HEK293 (cell line): Measurements from ENCODE around the gene NUP210.

Source experiments
- HOXA7 ChIP-seq: sonication (generic); formaldehyde crosslinking; IDR thresholded peaks from 2 replicates; pipeline ENCODE4 v1.8.1; 2022; ENCODE audit warnings: missing genetic modification reagents, borderline replicate concordance
- ZBTB20 ChIP-seq: fragments of 450-650 bp; formaldehyde crosslinking; IDR thresholded peaks from 2 replicates; pipeline ENCODE4 v1.5.1; 2016; ENCODE audit warnings: missing biosample characterization, missing genetic modification characterization
- ZNF239 ChIP-seq: fragments of 450-650 bp; formaldehyde crosslinking; IDR thresholded peaks from 2 replicates; pipeline ENCODE4 v1.5.1; 2016; ENCODE audit warnings: missing biosample characterization, missing genetic modification characterization
- ZNF501 ChIP-seq: fragments of 450-650 bp; formaldehyde crosslinking; IDR thresholded peaks from 2 replicates; pipeline ENCODE4 v1.5.1; 2016; ENCODE audit warnings: missing biosample characterization, missing genetic modification characterization
- ZNF529 ChIP-seq: fragments of 450-650 bp; formaldehyde crosslinking; IDR thresholded peaks from 2 replicates; pipeline ENCODE4 v1.5.1; 2017; ENCODE audit warnings: missing genetic modification characterization, missing biosample characterization; ENCODE audit not compliant: insufficient replicate concordance
- ZNF621 ChIP-seq: fragments of 450-650 bp; formaldehyde crosslinking; IDR thresholded peaks from 2 replicates; pipeline ENCODE4 v1.5.1; 2017; ENCODE audit warnings: missing biosample characterization, missing genetic modification characterization
- ZNF747 ChIP-seq: fragments of 450-650 bp; formaldehyde crosslinking; IDR thresholded peaks from 2 replicates; pipeline ENCODE4 v1.5.1; 2016; ENCODE audit warnings: missing biosample characterization, missing genetic modification characterization
- TF ChIP-seq, protein P1 (sequence below): fragments of 450-650 bp; formaldehyde crosslinking; optimal IDR thresholded peaks from 2 replicates; pipeline ENCODE3; 2016; ENCODE audit warnings: missing biosample characterization, mild to moderate bottlenecking, missing genetic modification characterization
- TF ChIP-seq, protein P2 (sequence below): fragments of 450-650 bp; formaldehyde crosslinking; IDR thresholded peaks from 2 replicates; pipeline ENCODE4 v1.5.1; 2016; ENCODE audit warnings: missing biosample characterization, missing genetic modification characterization
- TF ChIP-seq, protein P3 (sequence below): fragments of 450-650 bp; formaldehyde crosslinking; IDR thresholded peaks from 2 replicates; pipeline ENCODE4 v1.5.1; 2016; ENCODE audit warnings: missing biosample characterization, missing genetic modification characterization, low read depth
- TF ChIP-seq, protein P4 (sequence below): fragments of 450-650 bp; formaldehyde crosslinking; IDR thresholded peaks from 2 replicates; pipeline ENCODE4 v1.5.1; 2016; ENCODE audit warnings: missing biosample characterization, missing genetic modification characterization

DNA sequence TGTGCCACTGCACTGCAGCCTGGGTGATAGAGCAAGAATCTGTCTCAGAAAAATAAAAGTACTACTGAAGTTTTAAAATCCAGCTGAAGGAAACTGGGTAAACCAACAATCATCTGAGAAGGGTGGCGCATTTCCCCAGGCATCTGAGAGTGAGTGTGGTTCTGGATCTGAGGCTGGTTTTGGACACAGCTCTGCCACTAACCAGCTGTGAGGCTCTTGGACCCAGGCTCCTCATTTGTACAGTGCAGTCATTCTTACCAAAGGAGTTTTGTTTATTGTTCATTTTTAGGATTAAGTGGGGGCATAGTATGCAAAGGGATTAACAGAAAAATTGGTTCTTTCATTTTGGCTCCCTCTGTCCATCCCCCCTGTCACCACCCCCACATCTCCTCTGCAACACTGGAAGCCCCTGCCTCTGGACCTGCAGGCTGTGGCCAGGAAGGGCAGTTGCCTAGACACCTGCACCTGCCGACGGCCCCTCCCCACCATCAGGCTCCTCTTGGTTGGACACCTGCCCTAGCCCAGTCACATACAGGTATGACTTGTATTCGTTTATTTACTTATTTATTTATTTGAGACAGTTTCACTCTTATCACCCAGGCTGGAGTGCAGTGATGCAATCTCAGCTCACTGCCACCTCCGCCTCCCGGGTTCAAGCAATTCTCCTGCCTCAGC, 8.8 kb downstream of the NUP210 start:
- TF ChIP-seq ZNF747 (tag by site-specific recombination) = no peak
- TF ChIP-seq ZNF239 = no peak
- no peak for TF ChIP-seq HOXA7
- TF ChIP-seq, protein P1, sequence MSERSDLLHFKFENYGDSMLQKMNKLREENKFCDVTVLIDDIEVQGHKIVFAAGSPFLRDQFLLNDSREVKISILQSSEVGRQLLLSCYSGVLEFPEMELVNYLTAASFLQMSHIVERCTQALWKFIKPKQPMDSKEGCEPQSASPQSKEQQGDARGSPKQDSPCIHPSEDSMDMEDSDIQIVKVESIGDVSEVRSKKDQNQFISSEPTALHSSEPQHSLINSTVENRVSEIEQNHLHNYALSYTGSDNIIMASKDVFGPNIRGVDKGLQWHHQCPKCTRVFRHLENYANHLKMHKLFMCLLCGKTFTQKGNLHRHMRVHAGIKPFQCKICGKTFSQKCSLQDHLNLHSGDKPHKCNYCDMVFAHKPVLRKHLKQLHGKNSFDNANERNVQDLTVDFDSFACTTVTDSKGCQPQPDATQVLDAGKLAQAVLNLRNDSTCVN (tag by site-specific recombination) = no peak
- TF ChIP-seq ZBTB20 (tag by site-specific recombination) = no peak
- TF ChIP-seq, protein P2, sequence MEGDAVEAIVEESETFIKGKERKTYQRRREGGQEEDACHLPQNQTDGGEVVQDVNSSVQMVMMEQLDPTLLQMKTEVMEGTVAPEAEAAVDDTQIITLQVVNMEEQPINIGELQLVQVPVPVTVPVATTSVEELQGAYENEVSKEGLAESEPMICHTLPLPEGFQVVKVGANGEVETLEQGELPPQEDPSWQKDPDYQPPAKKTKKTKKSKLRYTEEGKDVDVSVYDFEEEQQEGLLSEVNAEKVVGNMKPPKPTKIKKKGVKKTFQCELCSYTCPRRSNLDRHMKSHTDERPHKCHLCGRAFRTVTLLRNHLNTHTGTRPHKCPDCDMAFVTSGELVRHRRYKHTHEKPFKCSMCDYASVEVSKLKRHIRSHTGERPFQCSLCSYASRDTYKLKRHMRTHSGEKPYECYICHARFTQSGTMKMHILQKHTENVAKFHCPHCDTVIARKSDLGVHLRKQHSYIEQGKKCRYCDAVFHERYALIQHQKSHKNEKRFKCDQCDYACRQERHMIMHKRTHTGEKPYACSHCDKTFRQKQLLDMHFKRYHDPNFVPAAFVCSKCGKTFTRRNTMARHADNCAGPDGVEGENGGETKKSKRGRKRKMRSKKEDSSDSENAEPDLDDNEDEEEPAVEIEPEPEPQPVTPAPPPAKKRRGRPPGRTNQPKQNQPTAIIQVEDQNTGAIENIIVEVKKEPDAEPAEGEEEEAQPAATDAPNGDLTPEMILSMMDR (tag by site-specific recombination) = no peak
- TF ChIP-seq, protein P3, sequence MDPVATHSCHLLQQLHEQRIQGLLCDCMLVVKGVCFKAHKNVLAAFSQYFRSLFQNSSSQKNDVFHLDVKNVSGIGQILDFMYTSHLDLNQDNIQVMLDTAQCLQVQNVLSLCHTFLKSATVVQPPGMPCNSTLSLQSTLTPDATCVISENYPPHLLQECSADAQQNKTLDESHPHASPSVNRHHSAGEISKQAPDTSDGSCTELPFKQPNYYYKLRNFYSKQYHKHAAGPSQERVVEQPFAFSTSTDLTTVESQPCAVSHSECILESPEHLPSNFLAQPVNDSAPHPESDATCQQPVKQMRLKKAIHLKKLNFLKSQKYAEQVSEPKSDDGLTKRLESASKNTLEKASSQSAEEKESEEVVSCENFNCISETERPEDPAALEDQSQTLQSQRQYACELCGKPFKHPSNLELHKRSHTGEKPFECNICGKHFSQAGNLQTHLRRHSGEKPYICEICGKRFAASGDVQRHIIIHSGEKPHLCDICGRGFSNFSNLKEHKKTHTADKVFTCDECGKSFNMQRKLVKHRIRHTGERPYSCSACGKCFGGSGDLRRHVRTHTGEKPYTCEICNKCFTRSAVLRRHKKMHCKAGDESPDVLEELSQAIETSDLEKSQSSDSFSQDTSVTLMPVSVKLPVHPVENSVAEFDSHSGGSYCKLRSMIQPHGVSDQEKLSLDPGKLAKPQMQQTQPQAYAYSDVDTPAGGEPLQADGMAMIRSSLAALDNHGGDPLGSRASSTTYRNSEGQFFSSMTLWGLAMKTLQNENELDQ (tag by site-specific recombination) = no peak
- TF ChIP-seq, protein P4, sequence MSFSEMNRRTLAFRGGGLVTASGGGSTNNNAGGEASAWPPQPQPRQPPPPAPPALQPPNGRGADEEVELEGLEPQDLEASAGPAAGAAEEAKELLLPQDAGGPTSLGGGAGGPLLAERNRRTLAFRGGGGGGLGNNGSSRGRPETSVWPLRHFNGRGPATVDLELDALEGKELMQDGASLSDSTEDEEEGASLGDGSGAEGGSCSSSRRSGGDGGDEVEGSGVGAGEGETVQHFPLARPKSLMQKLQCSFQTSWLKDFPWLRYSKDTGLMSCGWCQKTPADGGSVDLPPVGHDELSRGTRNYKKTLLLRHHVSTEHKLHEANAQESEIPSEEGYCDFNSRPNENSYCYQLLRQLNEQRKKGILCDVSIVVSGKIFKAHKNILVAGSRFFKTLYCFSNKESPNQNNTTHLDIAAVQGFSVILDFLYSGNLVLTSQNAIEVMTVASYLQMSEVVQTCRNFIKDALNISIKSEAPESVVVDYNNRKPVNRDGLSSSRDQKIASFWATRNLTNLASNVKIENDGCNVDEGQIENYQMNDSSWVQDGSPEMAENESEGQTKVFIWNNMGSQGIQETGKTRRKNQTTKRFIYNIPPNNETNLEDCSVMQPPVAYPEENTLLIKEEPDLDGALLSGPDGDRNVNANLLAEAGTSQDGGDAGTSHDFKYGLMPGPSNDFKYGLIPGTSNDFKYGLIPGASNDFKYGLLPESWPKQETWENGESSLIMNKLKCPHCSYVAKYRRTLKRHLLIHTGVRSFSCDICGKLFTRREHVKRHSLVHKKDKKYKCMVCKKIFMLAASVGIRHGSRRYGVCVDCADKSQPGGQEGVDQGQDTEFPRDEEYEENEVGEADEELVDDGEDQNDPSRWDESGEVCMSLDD = no peak
- no peak for TF ChIP-seq ZNF529
- TF ChIP-seq ZNF621 (tag by site-specific recombination) = no peak
- TF ChIP-seq ZNF501 (tag by site-specific recombination) = no peak
